ENCODE results near the gene PLCD4.

PLCD4 gene

DNA sequence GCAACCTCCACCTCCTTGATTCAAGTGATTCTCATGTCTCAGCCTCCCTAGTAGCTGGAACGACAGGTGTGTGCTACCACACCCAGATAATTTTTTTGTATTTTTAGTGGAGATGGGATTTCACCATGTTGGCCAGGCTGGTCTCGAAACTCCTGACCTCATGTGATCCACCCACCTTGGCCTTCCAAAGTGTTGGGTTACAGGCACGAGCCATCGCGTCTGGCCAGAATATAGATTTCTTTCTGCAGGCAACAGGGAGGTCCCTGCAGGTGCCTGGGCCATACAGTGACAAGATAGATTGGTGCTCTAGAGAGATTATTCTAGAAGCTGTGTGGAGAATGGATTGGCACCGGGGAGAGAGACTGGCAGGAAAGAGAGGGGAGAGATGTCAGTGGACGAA is 13.3 kb downstream of the PLCD4 start:
- DNase-seq (ENCODE audit: low read depth, low spot score), result no peak

DNA sequence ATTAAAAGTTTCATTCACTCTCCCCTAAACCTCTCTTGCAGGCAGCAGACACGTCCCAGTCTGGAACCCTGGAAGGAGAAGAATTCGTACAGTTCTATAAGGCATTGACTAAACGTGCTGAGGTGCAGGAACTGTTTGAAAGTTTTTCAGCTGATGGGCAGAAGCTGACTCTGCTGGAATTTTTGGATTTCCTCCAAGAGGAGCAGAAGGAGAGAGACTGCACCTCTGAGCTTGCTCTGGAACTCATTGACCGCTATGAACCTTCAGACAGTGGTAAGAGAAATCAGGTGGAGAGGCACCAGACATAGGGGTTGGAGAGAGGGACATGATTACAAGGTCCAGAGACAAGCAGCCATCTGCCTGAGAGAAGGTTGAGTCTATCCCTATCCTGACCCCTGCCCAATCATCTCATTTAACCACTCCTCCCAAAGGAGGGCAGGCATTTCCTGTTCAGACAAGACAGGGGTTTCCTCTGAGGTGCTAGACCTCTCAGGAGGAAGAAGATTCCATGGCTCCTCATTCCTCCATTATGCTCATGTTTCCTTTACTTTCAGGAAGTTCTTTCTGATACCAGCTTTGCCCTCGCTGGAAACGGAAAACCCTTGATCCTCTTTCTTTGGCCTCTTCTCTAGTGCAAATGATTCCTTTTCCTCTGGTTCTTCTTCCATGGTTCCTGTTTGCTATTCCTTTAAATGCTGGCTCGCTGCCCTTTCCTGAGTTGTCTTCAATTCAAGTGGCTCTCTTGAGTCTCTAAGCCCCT is 15.1 kb downstream of the PLCD4 start:
- DNase-seq (ENCODE audit: low read depth, low spot score), result peak; percentile 41

DNA sequence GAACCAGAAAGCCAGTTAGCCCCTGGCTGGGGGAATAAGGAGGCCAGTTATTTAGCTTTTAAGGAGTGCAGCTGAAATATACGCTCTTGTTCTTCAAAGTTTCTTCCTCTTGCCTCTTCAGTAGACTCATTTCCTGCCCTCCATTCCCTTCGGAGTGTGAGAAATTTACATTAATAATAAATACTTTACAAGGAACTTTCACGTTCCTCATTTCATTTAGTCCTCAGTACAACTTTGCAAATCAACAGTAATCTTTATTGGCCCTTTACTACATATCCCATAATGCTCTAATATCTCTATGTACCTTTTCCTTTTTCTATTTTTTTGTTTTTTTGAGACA is 15.6 kb downstream of the PLCD4 start:
- no peak for DNase-seq (ENCODE audit: low read depth, low spot score)

DNA sequence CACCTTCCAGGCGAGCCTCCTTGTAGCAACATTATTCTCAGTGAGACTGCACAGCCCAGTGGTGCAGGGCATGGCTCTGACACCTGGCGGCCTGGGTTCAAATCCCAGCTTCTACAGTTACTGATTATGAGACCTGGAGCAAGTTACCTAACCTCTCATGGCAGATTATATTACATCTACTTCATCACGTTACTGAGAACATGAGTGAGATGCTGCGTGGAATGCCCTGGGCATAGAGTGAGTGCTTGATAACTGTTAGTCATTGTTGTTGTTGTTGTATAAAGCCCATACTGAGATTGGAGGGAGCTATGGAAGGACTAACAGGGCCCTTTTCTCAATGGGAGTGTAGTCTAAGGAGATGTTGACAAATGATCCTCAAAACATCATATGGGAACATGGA is 18.7 kb downstream of the PLCD4 start:
- DNase-seq (ENCODE audit: low read depth, low spot score), result no peak

DNA sequence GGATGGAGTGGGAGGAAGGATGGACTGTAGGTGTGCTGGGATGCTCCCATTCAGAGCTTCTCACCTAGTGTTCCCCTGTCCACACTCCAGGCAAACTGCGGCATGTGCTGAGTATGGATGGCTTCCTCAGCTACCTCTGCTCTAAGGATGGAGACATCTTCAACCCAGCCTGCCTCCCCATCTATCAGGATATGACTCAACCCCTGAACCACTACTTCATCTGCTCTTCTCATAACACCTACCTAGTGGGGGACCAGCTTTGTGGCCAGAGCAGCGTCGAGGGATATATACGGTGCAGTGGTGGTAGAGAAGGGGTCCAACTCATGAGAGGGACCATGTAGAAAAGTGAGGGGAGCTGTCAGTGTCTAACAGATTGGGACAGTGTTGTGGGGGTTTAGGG is 20.2 kb downstream of the PLCD4 start:
- DNase-seq (ENCODE audit: low read depth, low spot score), result no peak

DNA sequence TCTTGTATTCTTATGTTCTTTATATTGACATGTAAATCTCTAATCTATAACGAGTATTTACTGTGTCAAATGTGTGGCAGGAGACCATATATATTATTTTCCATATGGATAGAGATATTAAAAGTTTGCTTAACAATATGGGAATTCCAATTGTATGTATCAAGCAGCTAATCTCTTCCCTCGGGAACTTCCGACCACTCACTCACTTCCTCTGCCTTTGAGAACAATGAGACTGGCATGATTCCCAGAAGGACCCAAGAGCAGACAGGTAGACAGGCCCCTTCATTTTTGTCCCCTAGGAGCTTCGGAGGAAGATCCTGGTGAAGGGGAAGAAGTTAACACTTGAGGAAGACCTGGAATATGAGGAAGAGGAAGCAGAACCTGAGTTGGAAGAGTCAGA is 24.1 kb downstream of the PLCD4 start:
- DNase-seq (ENCODE audit: low read depth, low spot score), result peak; percentile 44

DNA sequence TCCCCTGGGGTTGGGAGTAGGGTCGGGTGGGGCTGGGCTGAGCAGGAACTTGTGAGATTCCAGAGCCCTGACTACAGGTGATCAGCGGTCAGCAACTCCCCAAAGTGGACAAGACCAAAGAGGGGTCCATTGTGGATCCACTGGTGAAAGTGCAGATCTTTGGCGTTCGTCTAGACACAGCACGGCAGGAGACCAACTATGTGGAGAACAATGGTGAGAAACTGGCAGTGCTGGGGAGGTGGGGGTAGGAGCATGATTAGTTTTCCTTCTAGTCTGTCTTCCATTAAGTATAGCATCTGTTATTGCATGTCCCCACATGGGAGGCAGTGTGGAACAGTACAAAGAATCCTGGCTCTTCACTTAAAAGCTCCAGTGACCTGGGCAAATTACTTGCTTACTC is 28.0 kb downstream of the PLCD4 start:
- no peak for DNase-seq (ENCODE audit: low read depth, low spot score)

DNA sequence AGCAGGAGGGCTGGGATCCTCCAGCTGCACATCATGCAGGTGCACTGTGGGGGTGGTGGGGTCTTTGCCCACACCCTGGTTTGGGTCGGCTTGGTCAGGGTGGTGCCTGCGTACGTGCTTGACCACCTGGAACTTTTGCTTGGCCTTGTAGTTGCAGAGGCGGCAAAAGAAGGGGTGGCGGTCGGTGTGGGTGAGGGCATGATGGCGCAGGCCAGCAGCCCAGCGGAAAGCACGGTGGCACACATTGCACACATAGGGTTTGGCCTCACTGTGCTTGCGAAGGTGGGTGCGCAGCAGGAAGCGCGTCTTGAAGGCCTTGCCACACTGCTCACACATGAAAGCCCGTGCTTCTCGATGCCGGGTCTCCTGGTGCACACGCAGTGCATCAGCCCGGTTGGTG is 30.7 kb downstream of the PLCD4 start:
- DNase-seq (ENCODE audit: low read depth, low spot score), result no peak

DNA sequence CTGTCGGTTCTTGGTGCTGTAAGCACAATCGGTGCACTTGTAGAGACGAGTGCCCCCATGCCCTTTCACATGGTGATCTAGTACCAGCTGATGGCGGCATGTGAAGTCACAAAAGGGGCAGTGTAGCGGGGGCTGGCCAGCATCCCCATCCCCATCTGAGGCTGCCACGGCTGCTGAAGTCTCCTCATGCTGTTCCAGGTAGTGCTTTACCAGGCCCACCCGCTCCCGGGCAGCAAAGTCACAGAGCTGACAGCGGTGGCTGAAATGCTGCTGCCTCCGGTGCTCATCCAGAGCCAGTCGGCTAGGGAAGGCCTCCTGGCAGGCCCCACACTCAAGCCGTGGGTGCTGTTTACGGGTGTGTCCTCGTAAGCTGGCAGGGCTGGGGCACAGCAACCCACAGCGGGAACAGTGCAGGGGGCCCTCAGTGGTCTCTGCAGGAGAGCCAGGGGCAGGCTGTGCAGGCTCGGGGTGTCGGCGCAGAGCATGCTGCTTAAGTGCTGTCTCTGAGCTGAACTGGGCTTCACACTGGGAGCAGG is 34.5 kb downstream of the PLCD4 start:
- no peak for DNase-seq (ENCODE audit: low read depth, low spot score)

DNA sequence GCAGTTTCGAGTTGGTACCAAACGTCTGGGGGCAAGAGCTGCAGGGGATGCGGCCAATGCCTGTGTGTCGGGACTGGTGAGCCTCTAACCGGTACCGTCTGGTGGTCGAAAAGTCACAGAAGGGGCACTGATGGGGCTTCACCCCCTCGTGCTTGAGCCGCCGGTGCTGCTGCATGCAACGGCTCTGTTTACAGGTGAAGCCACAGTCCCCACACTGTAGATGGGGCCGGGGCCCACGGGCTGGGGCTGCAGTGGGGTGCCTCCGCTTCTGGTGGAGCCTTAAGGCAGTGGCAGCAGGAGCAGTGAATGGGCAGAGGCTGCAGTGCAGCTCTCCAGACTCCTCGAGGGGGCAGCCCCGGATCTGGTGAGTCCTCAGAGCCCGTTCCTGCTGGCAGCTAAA is 35.1 kb downstream of the PLCD4 start:
- no peak for DNase-seq (ENCODE audit: low read depth, low spot score)

DNA sequence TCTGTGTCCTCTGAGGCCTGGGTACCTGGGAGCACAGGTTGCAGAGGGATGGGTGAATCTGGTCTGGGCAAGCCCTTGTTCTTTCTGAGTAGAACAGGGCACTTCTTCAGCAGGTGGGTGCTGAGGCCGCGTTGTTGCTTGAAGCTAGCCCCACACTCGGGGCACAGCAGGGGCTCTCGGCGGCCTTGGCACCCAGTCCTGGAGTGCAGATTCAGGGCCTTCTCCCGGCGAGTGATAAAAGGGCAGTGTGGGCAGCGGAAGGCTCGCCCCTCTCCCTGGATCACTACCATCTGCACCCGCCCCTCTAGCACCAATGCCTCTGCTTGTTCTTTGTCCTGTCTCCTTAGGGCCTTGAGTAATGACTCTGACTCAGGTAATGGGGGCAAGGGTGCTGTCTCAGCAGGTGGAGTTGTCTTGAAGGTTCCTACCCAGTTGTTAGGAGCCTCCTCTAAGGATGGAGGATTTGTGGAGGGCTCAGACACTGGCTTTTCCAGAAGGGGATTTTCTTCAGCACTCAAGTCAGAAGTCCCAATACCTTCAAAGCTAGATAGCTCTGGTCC is 36.1 kb downstream of the PLCD4 start:
- DNase-seq (ENCODE audit: low read depth, low spot score), result no peak

DNA sequence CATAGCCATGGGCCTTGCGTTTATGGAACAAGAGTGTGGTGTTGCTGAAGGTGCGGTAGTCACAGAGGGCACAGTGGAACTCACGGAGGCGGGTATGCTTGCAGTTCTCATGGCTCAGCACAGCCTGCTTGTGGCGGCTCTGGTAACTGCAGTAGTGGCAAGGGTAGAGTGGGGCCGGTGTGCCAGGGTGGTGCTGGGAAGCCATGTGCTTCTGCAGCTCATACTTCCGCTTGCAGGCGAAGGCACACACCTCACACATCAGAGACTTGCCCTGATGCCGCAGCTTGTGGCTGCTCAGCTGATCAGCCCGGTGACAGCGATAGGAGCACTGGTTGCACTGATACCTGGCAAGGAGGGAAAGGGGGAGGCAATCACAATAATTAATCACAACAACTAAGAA is 37.0 kb downstream of the PLCD4 start:
- DNase-seq (ENCODE audit: low read depth, low spot score), result no peak

DNA sequence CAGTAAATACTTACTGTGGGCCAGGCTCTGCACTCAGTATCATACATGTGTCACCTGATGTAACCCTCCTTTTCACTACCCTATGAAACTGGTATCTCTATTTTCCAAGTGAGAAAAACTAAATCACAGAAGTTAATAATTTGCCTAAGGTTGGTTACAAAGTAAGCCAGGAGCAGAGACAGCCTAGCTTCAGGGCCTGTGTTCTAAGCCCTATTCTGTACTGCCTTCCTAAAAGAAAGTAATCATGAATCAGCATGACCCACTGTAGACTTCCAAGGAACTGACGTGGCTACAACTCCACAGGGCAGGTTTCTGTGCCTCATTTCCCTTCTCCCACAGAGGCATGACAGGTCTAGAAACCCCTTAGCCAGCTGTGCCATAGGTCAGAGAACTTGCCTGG is 37.4 kb downstream of the PLCD4 start:
- DNase-seq (ENCODE audit: low read depth, low spot score), result peak; percentile 25

DNA sequence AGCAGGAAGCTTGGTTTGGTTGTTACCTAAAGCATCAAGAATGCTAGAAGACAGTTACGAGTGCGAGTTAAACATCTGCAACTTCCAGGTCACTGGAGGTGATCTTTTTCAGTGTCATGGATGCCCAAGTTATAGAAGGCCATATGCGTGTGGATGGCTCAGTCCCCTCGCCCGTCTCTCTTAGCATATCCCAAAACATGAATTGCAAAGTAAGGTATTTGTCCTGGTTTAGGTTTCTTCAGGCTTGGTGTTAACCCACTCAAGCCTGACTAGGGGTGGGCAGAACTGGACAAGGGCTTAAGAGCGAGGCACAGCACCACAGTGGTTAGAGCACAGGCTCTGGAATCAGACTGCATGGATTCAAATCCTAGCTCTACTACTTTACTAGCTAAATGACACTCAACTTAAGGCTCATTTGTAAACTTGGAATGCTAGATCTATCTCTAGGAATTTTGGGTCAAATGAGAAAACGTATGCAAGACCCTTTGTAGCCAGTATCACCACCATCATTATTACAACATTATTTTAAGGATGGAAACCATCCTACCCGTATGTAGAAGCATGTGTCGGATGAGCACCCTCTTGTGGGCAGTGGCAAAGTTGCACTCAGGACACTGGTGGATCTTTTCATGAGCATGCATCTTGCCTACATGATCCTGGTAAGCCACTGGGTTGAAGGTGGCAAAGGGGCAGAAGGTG is 40.5 kb downstream of the PLCD4 start:
- peak; percentile 73 for DNase-seq (ENCODE audit: low read depth, low spot score)

DNA sequence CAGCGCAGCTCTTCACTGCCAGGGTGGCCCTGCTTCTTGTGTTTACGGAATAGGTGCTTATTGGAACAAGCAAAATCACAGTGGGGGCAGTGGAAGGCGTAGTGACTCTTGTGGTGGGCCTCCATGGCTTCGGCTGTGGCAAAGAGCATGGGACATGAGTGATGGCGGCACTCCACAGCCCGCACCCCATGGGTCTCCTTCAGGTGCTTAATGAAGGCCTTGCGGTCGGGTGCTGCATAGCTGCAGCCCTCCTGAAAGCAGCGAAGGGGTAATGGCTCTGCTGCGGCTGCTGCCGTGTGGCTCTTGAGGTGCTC is 41.0 kb downstream of the PLCD4 start:
- no peak for DNase-seq (ENCODE audit: low read depth, low spot score)

DNA sequence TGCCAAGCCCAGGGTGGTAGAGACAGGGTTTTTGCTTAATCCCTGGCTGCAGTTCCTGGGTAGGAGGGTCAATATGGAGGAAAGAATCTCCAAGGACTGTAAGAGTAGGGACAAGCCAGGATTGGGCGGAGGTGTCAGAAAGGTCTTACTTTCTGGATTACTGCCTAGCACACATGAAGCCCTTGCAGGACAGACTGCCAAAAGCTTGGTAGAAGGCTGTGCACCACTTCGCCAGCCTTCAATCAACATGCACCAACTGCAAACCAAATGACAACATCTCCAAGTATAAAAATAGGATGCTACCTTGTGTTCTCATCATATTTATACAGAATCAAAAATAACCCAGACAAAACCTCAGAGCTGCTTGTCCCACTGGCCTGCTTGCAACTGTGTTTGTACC is 48.1 kb downstream of the PLCD4 start:
- DNase-seq (ENCODE audit: low read depth, low spot score), result no peak

DNA sequence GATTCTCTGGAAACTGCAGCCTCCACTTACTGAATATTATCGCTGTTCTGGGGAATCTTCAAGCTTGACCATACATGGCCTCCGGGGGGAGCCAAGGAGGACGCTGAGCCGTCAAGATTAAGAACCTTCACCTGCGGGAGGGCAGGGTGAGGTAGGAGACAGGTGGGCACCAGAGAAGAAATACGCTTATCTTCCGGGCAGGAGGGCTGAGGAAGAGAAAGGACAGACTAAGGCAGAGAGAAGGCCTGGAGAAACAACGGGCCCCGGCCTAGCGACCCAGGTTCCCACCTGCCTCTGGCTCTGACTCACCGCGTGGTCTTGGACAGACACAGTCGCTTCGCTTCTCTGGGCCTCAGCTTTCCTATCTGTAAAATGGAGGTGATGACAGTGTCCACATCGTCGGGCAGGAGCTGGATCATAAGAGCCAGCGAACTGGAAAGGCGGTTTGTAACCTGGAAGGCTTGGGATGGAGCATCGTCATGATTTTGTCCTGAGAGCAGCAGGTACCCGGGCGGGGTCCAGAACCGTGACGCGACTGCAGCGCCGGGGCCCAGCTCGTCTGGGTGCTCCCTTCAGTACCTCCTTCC is 51.1 kb downstream of the PLCD4 start:
- peak; percentile 69 for DNase-seq (ENCODE audit: low read depth, low spot score)

DNA sequence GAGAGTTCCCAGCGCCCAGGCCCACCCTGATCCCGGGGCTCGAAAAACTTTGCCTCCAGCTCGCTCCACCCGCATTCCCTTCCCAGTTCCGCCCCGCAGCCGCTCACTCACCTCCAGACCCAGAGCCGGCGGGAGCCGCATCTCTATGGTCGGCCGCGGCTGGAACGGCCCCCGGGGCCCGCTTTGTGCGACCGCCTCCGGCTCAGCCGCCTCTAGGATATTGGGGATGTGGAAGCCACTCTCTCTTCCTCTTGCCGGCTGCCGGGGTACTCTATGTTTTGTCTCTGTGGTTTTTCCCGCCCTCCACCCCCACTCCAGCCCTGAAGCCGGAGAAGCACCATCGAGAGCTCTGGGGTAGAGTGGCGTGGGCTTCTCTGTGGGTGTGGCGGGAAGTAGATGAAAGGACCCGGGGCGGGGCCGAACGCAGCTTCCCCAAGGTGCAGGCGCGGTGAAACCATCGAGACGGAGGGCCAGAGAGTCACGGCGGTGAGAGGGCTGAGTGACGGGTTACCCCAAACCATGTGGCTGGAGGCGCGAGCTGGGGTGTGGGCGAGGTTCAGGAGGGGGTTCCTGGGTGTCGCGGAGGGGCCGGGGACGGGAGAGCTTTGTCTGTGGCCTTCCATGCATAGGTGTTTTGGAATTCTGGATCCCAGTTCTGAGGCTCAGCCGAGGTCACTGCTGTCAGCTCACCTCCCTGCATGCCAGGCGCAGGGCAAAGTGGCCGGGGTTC is 51.7 kb downstream of the PLCD4 start, which contains the start of the genes BCS1L and ZNF142:
Gene BCS1L, plus strand, starts transcription at position 426 of the 730 bp plus-strand sequence. CDS start 1,305 bp downstream, outside the sequence.
Gene ZNF142, minus strand, starts transcription at position 366 of the 730 bp plus-strand sequence. CDS start 3,194 bp downstream, outside the sequence.
- DNase-seq (ENCODE audit: low read depth, low spot score), result peak; percentile 95

DNA sequence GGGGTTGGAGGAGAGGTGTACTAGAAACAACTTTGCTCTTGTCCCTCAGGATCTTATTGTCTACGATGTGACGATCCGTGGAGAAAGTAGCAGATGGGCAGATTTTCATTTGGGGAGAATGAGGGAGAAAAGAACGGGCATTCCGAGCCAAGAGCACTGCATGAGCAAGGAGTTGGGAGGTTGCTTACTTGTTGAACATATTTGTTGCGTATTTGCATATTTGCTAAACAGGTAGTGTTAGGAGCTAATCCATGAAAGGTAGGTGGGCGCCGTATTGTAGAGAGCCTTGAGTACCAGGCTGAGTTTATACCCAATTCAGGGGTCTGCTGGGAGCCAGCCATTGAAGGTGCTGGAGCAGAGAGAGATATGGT is 52.3 kb downstream of the PLCD4 start:
- DNase-seq (ENCODE audit: low read depth, low spot score), result no peak

DNA sequence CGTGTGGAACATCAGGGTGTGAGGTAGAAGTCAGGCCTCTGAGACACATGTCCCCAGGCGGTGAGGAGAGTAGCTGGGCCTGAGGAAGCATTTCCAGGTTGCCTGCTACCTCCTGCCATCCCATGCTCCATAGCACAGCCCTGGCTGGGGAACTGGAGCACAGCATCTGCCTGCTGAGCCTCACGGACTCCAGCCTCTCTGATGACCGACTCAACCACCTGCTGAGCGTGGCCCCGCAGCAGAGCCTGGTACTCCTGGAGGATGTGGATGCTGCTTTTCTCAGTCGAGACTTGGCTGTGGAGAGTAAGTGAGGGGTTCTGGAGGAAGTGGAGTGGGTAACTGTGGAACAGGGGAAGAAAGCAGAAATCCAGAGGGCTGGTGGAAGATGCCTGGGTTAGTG is 54.7 kb downstream of the PLCD4 start:
- no peak for DNase-seq (ENCODE audit: low read depth, low spot score)

DNA sequence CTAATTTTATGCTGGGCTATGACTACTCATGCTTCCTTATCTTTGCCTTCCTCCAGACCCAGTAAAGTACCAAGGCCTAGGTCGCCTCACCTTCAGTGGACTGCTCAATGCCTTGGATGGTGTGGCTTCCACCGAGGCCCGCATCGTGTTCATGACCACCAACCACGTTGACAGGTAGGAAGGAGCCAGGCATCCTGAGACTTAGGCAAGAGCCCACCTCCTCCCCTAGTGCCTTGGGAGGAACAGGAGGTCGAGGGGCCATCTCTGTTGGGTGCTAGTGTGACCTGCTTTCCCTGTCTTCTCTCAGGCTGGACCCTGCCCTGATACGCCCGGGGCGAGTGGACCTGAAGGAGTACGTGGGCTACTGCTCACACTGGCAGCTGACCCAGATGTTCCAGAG is 55.1 kb downstream of the PLCD4 start:
- DNase-seq (ENCODE audit: low read depth, low spot score), result no peak

DNA sequence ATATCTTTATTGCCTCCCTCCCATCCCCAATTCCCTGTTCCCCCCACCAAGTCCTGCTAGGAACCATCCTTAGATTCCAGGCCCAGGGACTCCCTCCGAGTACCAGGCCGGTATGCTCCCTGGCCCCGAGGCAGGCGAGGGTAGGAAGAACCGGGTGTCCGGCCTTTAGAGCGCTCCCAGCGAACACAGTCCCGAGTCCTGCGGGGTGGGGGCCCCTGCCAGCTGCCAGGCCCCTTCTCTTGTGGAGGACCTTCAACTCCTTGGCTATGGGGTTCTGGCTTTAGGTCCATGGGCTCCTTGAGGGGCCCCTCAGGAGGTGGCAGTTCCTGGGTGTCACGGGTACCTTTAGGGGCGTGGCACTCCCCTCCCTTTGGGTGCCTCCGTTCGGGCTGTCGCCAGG is 56.2 kb downstream of the PLCD4 start:
- DNase-seq (ENCODE audit: low read depth, low spot score), result no peak

Data from astrocyte of the hippocampus (primary cell).